OCI-LY1 (cell line): ENCODE measurements around the gene LETM1.

Source experiments
- H2AFZ ChIP-seq: fragments of 200-600 bp; sonication (generic), shearing (Covaris generic); 2 replicates; pipeline ENCODE4 v1.6.0; 2014; ENCODE audit warnings: antibody characterized with exemption, mild to moderate bottlenecking, low read length
- H3F3A ChIP-seq: fragments of 200-600 bp; sonication (generic), shearing (Covaris generic); 2 replicates; pipeline ENCODE4 v1.6.0; 2014; ENCODE audit warnings: mild to moderate bottlenecking, antibody characterized with exemption, low read length, moderate library complexity; ENCODE audit not compliant: insufficient read depth
- H3K27ac ChIP-seq: fragments of 200-600 bp; sonication (generic); 2 replicates; pipeline ENCODE4 v1.5.1; 2014; ENCODE audit warnings: low read length, mixed run types, mild to moderate bottlenecking, low read depth; ENCODE audit not compliant: poor library complexity, severe bottlenecking
- H3K27me3 ChIP-seq: fragments of 200-600 bp; sonication (generic); 2 replicates; pipeline ENCODE4 v1.6.0; 2014; ENCODE audit warnings: antibody characterized with exemption, mild to moderate bottlenecking, low read length, moderate library complexity; ENCODE audit not compliant: insufficient read depth
- H3K36me3 ChIP-seq: fragments of 200-600 bp; sonication (generic); 2 replicates; pipeline ENCODE4 v1.6.1; 2014; ENCODE audit warnings: mild to moderate bottlenecking, antibody characterized with exemption, low read length, moderate library complexity, mixed read lengths; ENCODE audit not compliant: insufficient read depth
- H3K4me1 ChIP-seq: fragments of 200-600 bp; sonication (generic); 2 replicates; pipeline ENCODE4 v1.5.1; 2014; ENCODE audit warnings: mild to moderate bottlenecking, low read length, moderate library complexity; ENCODE audit not compliant: insufficient read depth, severe bottlenecking
- H3K4me2 ChIP-seq: fragments of 200-600 bp; sonication (generic), shearing (Covaris generic); 2 replicates; pipeline ENCODE4 v1.6.1; 2014; ENCODE audit warnings: low read length
- H3K4me3 ChIP-seq: fragments of 200-600 bp; sonication (generic); 2 replicates; pipeline ENCODE4 v1.5.1; 2014; ENCODE audit warnings: low read length, low read depth, mild to moderate bottlenecking, mixed read lengths; ENCODE audit not compliant: poor library complexity, severe bottlenecking
- H3K79me2 ChIP-seq: fragments of 200-600 bp; shearing (Covaris generic); 2 replicates; pipeline ENCODE4 v1.6.1; 2016; ENCODE audit warnings: mixed run types, low read length, mixed read lengths; ENCODE audit not compliant: insufficient read depth
- H3K9ac ChIP-seq: fragments of 200-600 bp; sonication (generic), shearing (Covaris generic); 2 replicates; pipeline ENCODE4 v1.6.1; 2014; ENCODE audit warnings: mild to moderate bottlenecking, low read length, mixed read lengths
- H3K9me2 ChIP-seq: fragments of 200-600 bp; sonication (generic), shearing (Covaris generic); 2 replicates; pipeline ENCODE4 v1.6.1; 2014; ENCODE audit warnings: low read depth, mild to moderate bottlenecking, low read length, mixed read lengths
- H3K9me3 ChIP-seq: fragments of 200-600 bp; shearing (Covaris generic); 2 replicates; pipeline ENCODE4 v1.6.1; 2014; ENCODE audit warnings: low read length, mixed read lengths
- H4K20me1 ChIP-seq: fragments of 200-600 bp; sonication (generic), shearing (Covaris generic); 2 replicates; pipeline ENCODE4 v1.6.0; 2016; ENCODE audit warnings: mild to moderate bottlenecking, low read length; ENCODE audit not compliant: insufficient read depth
- EZH2 ChIP-seq: fragments of 200-600 bp; sonication (generic), shearing (Covaris generic); IDR thresholded peaks from 2 replicates; pipeline ENCODE4 v1.8.0; 2017; ENCODE audit warnings: borderline replicate concordance, mixed run types, mild to moderate bottlenecking, antibody characterized with exemption, low read length, moderate library complexity, mixed read lengths
- TF ChIP-seq, protein P1 (sequence below): fragments of 200-600 bp; sonication (generic), shearing (Covaris generic); IDR thresholded peaks from 2 replicates; pipeline ENCODE4 v1.5.1; 2017; ENCODE audit warnings: mild to moderate bottlenecking, antibody characterized with exemption, low read length, moderate library complexity, mixed read lengths

LETM1 gene

DNA sequence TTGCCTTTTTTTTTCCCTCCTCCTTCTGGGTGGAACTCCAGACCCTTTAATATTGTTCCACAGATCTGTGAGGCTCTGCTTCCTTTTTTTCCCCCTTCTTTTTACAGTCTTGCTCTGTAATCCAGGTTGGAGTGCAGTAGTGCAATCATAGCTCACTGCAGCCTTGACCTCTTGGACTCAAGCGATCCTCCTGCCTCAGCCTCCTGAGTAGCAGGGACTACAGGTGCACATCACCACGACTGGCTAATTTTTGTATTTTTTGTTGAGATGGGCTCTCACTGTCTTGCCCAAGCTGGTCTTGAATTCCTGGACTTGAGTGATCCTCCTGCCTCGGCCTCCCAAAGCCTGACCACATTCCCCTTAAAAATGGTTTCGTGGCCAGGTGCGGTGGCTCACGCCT lies 42.1 kb upstream of the LETM1 start:
- Histone ChIP-seq H3K9me2 (no peaks in the 10 kb centered on the region), H3K27me3 (no peaks in the 10 kb centered on the region), H2AFZ (no peak overlapping the region), H4K20me1 (no peaks in the 10 kb centered on the region), H3K9ac (no peak overlapping the region), H3F3A (peaks cover 4% of the 10 kb centered on the region), H3K4me3 (no peak overlapping the region), H3K36me3 (peaks cover 31% of the 10 kb centered on the region), H3K27ac (peak overlapping the region; percentile 88), H3K79me2 (peaks cover 57% of the 10 kb centered on the region), H3K4me1 (peaks cover 30% of the 10 kb centered on the region), H3K9me3 (no peaks in the 10 kb centered on the region), H3K4me2 (no peak overlapping the region)
- TF ChIP-seq, protein P1, sequence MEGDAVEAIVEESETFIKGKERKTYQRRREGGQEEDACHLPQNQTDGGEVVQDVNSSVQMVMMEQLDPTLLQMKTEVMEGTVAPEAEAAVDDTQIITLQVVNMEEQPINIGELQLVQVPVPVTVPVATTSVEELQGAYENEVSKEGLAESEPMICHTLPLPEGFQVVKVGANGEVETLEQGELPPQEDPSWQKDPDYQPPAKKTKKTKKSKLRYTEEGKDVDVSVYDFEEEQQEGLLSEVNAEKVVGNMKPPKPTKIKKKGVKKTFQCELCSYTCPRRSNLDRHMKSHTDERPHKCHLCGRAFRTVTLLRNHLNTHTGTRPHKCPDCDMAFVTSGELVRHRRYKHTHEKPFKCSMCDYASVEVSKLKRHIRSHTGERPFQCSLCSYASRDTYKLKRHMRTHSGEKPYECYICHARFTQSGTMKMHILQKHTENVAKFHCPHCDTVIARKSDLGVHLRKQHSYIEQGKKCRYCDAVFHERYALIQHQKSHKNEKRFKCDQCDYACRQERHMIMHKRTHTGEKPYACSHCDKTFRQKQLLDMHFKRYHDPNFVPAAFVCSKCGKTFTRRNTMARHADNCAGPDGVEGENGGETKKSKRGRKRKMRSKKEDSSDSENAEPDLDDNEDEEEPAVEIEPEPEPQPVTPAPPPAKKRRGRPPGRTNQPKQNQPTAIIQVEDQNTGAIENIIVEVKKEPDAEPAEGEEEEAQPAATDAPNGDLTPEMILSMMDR, result no peak
- TF ChIP-seq EZH2, result no peak

DNA sequence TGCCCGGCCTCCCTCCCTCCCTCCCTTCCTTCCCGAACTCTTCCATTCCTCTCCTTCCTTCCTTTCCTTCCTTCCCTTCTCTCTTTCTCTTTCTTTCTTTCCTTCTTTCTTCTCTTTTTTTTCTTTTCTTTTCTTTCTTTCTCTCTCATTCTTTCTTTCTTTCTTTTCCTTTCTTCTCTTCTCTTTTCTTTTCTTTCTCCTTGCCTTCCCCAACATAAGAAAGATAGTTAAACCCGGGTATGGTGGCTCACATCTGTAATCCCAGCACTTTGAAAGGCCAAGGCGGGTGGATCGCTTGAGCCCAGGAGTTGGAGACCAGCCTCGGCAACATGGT lies 40.7 kb upstream of the LETM1 start:
- Histone ChIP-seq H3K36me3 (peaks cover 19% of the 10 kb centered on the region), H3K4me1 (peaks cover 30% of the 10 kb centered on the region), H3K79me2 (peaks cover 71% of the 10 kb centered on the region)

DNA sequence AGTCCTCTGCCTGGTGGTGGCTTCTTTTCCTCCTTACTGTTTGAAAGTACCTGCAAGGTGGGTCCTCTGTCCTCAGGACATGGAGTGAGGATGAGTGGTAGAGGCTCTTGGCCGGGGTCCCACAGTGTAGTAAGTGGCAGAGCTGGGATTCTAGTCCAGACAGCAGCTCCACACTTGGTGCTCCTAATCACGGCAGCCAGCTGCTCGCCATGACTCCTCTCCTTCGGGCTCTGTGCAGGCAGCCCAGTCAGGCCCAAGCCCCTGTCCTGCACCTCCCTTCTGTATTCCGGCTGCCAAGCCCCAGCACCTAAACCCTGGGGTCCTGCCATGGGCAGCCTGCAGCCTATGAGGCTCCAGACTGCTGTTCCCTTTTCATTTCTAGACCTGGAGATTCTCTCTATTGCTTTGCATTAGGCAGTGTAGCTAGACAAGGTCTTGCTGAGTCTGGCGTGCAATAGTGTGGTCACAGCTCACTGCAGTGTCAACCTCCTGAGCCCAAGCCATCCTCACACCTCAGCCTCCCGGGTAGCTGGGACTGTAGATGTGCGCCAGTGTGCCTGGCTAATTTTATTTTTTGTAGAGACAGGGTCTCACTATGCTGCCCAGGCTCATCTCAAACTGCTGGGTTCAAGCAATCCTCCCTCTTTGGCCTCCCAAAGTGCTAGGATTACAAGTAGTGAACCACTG lies 40.2 kb upstream of the LETM1 start:
- Histone ChIP-seq H3K9me3 (no peaks in the 10 kb centered on the region), H3K79me2 (peaks cover 74% of the 10 kb centered on the region), H3F3A (peaks cover 4% of the 10 kb centered on the region), H4K20me1 (no peaks in the 10 kb centered on the region), H3K4me1 (peaks cover 30% of the 10 kb centered on the region), H3K27me3 (no peaks in the 10 kb centered on the region), H3K9me2 (no peaks in the 10 kb centered on the region), H2AFZ (no peak overlapping the region), H3K4me2 (no peak overlapping the region), H3K9ac (no peak overlapping the region), H3K4me3 (no peak overlapping the region), H3K27ac (no peak overlapping the region), H3K36me3 (peaks cover 14% of the 10 kb centered on the region)
- TF ChIP-seq, protein P1, result no peak
- TF ChIP-seq EZH2, result no peak

More for the DNA sequence above, 40.7 kb upstream of the LETM1 start:
- peaks cover 4% of the 10 kb centered on the region for H3F3A ChIP-seq
- H3K4me2 ChIP-seq, result no peak overlapping the region
- H3K9ac ChIP-seq, result no peak overlapping the region
- H4K20me1 ChIP-seq, result no peaks in the 10 kb centered on the region
- TF ChIP-seq, protein P1, result no peak
- TF ChIP-seq EZH2, result no peak
- H2AFZ ChIP-seq, result no peak overlapping the region
- no peak overlapping the region for H3K4me3 ChIP-seq
- no peaks in the 10 kb centered on the region for H3K27me3 ChIP-seq
- no peaks in the 10 kb centered on the region for H3K9me2 ChIP-seq
- no peaks in the 10 kb centered on the region for H3K9me3 ChIP-seq
- no peak overlapping the region for H3K27ac ChIP-seq
